ENCODE results near the gene LENG1.

LENG1 gene

GRCh38 chr19:54109651-54110050, 49.9 kb downstream of the LENG1 start:
- H4K20me1 ChIP-seq (ENCODE audit: insufficient read depth, low read length, poor library complexity, severe bottlenecking) = peaks cover 8% of the 10 kb centered on the region
- peaks cover 42% of the 10 kb centered on the region; the same call in 1 of the 2 replicates for H3K36me3 ChIP-seq (ENCODE audit: insufficient read depth, low read length)
- H3F3A ChIP-seq (ENCODE audit: low read depth) = no peaks in the 10 kb centered on the region
- no peak overlapping the region for H2AFZ ChIP-seq (ENCODE audit: low read length)
- H3K9ac ChIP-seq (ENCODE audit: low read depth, low read length, poor library complexity, severe bottlenecking) = no peak overlapping the region
- H3K4me2 ChIP-seq (ENCODE audit: low read depth, low read length, poor library complexity, severe bottlenecking) = no peak overlapping the region
- H3K27me3 ChIP-seq (ENCODE audit: insufficient read depth, low read length, poor library complexity, severe bottlenecking) = no peaks in the 10 kb centered on the region
- H3K4me1 ChIP-seq (ENCODE audit: insufficient read depth, low read length, poor library complexity, severe bottlenecking) = peaks cover 8% of the 10 kb centered on the region
- no peaks in the 10 kb centered on the region for H3K9me2 ChIP-seq (replicated peaks; ENCODE audit: low read depth, low read length)
- no peaks in the 10 kb centered on the region for H3K9me3 ChIP-seq (ENCODE audit: insufficient read depth, low read depth, low read length)
- peaks cover 35% of the 10 kb centered on the region for H3K79me2 ChIP-seq (ENCODE audit: insufficient read depth, low read length)
- no peak overlapping the region for H3K4me3 ChIP-seq (ENCODE audit: low read length, poor library complexity, severe bottlenecking)
- TF ChIP-seq CTCF (conservative IDR thresholded peaks at IDR 0.05; ENCODE audit: low read length) (no peak), EZH2phosphoT487 (IDR thresholded peaks at IDR 0.05; ENCODE audit: borderline replicate concordance) (no peak)

GRCh38 chr19:54108496-54108895, 51.0 kb downstream of the LENG1 start:
- Histone ChIP-seq H4K20me1 (ENCODE audit: insufficient read depth, low read length, poor library complexity, severe bottlenecking) (peaks cover 4% of the 10 kb centered on the region), H3K9me3 (ENCODE audit: insufficient read depth, low read depth, low read length) (no peaks in the 10 kb centered on the region), H3K79me2 (ENCODE audit: insufficient read depth, low read length) (peaks cover 36% of the 10 kb centered on the region), H3K36me3 (ENCODE audit: insufficient read depth, low read length) (peaks cover 42% of the 10 kb centered on the region; the same call in 1 of the 2 replicates), H3K4me1 (ENCODE audit: insufficient read depth, low read length, poor library complexity, severe bottlenecking) (peaks cover 1% of the 10 kb centered on the region), H3K27me3 (ENCODE audit: insufficient read depth, low read length, poor library complexity, severe bottlenecking) (no peaks in the 10 kb centered on the region), H3F3A (ENCODE audit: low read depth) (no peaks in the 10 kb centered on the region), H3K4me3 (ENCODE audit: low read length, poor library complexity, severe bottlenecking) (no peak overlapping the region), H3K9me2 (replicated peaks; ENCODE audit: low read depth, low read length) (no peaks in the 10 kb centered on the region), H3K9ac (ENCODE audit: low read depth, low read length, poor library complexity, severe bottlenecking) (no peak overlapping the region), H3K4me2 (ENCODE audit: low read depth, low read length, poor library complexity, severe bottlenecking) (no peak overlapping the region), H2AFZ (ENCODE audit: low read length) (no peak overlapping the region)
- no peak for TF ChIP-seq EZH2phosphoT487 (IDR thresholded peaks at IDR 0.05; ENCODE audit: borderline replicate concordance)
- no peak for TF ChIP-seq CTCF (conservative IDR thresholded peaks at IDR 0.05; ENCODE audit: low read length)

GRCh38 chr19:54107876-54108490, 51.5 kb downstream of the LENG1 start:
- Histone ChIP-seq H3K9me3 (ENCODE audit: insufficient read depth, low read depth, low read length) (no peaks in the 10 kb centered on the region), H4K20me1 (ENCODE audit: insufficient read depth, low read length, poor library complexity, severe bottlenecking) (peaks cover 4% of the 10 kb centered on the region), H2AFZ (ENCODE audit: low read length) (no peak overlapping the region), H3F3A (ENCODE audit: low read depth) (no peaks in the 10 kb centered on the region), H3K9ac (ENCODE audit: low read depth, low read length, poor library complexity, severe bottlenecking) (no peak overlapping the region), H3K4me1 (ENCODE audit: insufficient read depth, low read length, poor library complexity, severe bottlenecking) (peaks cover 5% of the 10 kb centered on the region), H3K36me3 (ENCODE audit: insufficient read depth, low read length) (peaks cover 42% of the 10 kb centered on the region; the same call in 1 of the 2 replicates), H3K79me2 (ENCODE audit: insufficient read depth, low read length) (peaks cover 36% of the 10 kb centered on the region), H3K4me2 (ENCODE audit: low read depth, low read length, poor library complexity, severe bottlenecking) (no peak overlapping the region), H3K4me3 (ENCODE audit: low read length, poor library complexity, severe bottlenecking) (no peak overlapping the region), H3K9me2 (replicated peaks; ENCODE audit: low read depth, low read length) (no peaks in the 10 kb centered on the region), H3K27me3 (ENCODE audit: insufficient read depth, low read length, poor library complexity, severe bottlenecking) (no peaks in the 10 kb centered on the region)
- TF ChIP-seq CTCF (conservative IDR thresholded peaks at IDR 0.05; ENCODE audit: low read length) (no peak), EZH2phosphoT487 (IDR thresholded peaks at IDR 0.05; ENCODE audit: borderline replicate concordance) (no peak)
